Brain microvascular endothelial cell (primary cell): ENCODE data around the gene SIX5.

ENCODE experiments used
- DNase-seq: peaks from one replicate; pipeline ENCODE4 v3.0.0-alpha.2; 2020
- H3K27ac ChIP-seq: fragments of 250-450 bp; sonication (Bioruptor Pico); 2 replicates; pipeline ENCODE4 v1.5.1; 2020; ENCODE audit warnings: mild to moderate bottlenecking, moderate library complexity
- H3K27me3 ChIP-seq: fragments of 250-450 bp; sonication (Bioruptor Pico); replicated peaks from 2 replicates; pipeline ENCODE4 v1.5.1; 2020; ENCODE audit warnings: mild to moderate bottlenecking
- H3K36me3 ChIP-seq: fragments of 250-450 bp; sonication (Bioruptor Pico); replicated peaks from 2 replicates; pipeline ENCODE4 v1.5.1; 2020; ENCODE audit warnings: mild to moderate bottlenecking
- H3K4me3 ChIP-seq: 2 replicates; pipeline ENCODE4 v1.5.1; 2011; ENCODE audit warnings: low read depth, mild to moderate bottlenecking, control low read depth, low read length, moderate library complexity
- in situ Hi-C: cut with HindIII; loops from 2 replicates; pipeline ENCODE4 v1.10.0; 2017; ENCODE audit warnings: low sequenced_read_pairs, low pct_ligation_motif_present
- TF ChIP-seq, protein P1 (sequence below): IDR thresholded peaks from 2 replicates; pipeline ENCODE4 v1.5.1; 2011; ENCODE audit warnings: low read depth, mild to moderate bottlenecking, moderate library complexity, low read length, control low read depth, inconsistent platforms; ENCODE audit errors: missing control alignments

The SIX5 gene

DNA sequence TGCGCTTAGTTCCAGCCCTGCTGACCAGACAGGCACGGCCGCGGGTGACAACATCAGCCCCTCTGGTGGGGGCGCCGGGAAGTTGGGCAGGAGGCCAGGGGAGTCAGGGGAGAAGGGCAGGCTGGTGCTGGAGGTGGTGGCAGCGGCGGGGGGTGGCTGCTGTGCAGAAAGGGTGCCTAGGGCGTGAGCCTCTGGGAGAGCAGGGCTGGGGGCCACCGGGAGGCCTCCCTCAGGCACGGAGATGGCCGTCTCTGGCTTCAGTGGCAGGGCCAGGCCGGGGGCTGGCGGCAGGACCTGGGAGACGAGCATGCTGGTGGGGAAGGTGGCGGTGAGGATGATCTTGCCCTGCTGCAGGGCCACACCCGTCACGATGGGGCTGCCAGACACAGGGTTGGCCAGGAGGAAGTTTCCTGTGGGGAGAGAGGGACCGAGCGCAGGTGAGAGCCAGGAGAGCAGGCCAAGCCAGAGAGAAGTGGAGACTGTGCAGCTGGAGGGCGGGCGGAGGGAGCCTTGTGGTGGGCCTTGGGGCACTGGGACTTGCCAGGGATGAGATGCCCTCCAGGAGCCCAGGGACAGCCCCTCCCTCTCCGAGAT lies 3.3 kb downstream of the SIX5 start:
- H3K4me3 ChIP-seq = no peak overlapping the region
- DNase-seq = no peak
- TF ChIP-seq, protein P1, sequence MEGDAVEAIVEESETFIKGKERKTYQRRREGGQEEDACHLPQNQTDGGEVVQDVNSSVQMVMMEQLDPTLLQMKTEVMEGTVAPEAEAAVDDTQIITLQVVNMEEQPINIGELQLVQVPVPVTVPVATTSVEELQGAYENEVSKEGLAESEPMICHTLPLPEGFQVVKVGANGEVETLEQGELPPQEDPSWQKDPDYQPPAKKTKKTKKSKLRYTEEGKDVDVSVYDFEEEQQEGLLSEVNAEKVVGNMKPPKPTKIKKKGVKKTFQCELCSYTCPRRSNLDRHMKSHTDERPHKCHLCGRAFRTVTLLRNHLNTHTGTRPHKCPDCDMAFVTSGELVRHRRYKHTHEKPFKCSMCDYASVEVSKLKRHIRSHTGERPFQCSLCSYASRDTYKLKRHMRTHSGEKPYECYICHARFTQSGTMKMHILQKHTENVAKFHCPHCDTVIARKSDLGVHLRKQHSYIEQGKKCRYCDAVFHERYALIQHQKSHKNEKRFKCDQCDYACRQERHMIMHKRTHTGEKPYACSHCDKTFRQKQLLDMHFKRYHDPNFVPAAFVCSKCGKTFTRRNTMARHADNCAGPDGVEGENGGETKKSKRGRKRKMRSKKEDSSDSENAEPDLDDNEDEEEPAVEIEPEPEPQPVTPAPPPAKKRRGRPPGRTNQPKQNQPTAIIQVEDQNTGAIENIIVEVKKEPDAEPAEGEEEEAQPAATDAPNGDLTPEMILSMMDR = no peak
- no peaks in the 10 kb centered on the region for H3K36me3 ChIP-seq
- in situ Hi-C loops = no loop called here
- no peaks in the 10 kb centered on the region for H3K27me3 ChIP-seq
- H3K27ac ChIP-seq = no peak overlapping the region

DNA sequence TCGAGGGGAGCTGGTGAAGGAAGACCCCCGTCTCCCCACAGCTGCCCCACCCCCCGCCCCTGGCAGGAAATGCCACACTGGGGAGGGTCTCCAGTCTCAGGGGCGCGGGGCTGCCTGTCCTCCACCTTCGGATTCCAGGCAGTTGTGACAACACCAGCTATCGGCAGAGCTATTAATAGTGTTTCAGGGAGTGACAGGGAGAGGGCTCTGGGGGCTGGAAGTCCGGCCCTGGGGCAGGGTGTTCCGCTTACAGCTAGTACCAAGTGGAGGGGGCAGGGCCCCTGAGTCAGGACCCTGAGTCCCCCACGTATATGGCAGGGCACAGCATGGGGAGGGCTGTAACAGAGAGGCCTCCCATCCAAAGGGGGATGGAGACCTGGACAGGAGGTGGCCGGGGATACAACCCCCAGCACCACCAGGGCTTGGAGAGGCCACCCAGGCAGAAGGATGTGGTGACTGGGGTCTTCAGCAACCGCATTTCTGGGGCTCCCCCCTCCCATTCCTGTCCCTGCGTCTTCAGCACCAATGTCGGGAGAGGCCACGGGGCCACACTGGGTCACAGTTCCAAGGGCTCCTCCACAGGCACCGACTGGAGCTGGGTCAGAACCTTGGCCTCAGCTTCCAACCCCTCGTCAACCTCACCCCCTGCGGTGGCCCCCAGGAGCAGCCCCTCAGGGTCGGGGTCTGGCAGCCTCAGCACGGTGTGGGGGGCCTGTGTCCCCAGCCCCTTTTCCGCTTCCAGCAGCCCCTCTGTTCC lies 3.9 kb downstream of the SIX5 start:
- DNase-seq = no peak
- H3K27ac ChIP-seq = no peak overlapping the region
- TF ChIP-seq, protein P1 = no peak
- H3K4me3 ChIP-seq = no peak overlapping the region
- H3K27me3 ChIP-seq = no peaks in the 10 kb centered on the region
- in situ Hi-C loops = no loop called here
- no peaks in the 10 kb centered on the region for H3K36me3 ChIP-seq

DNA sequence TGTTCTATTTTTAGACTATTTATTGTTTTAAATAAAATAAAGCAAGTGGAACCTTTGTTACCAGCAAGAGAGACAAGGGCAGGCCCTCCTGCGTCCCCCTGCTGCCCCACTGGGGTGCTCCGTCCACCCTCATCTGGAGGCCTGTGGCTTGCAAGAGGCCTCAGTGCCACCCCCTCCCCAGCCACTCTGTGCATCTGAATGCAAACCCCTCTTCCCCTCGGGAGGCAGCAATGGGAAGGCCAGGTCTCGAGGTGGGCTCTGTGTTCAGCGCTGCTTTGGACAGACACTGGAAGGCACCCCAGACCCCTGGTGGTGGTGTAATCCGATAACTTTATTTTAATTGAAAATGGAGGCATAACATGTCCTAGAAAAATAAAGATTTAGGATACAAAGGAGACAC lies 4.6 kb downstream of the SIX5 start:
- in situ Hi-C loops = no loop called here
- Histone ChIP-seq H3K27me3 (no peaks in the 10 kb centered on the region), H3K4me3 (no peak overlapping the region), H3K36me3 (no peaks in the 10 kb centered on the region), H3K27ac (no peak overlapping the region)
- TF ChIP-seq, protein P1 = no peak
- no peak for DNase-seq

DNA sequence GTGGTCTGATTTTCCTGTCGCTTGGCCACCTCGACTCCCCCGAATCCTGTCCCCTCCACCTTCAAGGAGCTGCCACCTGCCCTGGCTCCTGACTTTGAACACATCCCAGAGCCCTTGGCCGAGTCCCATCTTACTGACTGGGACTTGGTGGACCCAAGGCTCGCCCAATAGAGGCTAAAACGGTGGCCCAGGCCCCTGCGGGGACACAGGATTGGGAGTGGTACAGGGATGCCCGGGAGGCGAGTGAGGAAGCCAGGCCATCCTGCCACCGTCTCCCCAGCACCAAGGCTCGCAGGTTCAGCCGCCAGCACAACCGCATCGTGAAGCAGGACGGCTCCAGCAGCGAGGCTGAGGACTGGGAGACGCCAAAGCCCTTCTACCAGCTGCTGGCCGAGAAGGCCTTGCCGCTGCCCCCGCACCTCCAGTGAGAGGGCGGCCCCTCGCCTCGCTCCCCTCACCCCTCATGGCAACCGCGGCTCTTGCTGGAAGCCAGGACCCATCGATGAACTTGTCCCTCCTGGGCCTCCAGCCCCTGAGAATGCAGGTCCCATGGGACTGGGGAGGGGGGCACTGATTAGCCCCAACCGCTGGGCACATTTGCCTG lies 5.3 kb downstream of the SIX5 start:
- in situ Hi-C loops = no loop called here
- Histone ChIP-seq H3K27ac (no peak overlapping the region), H3K27me3 (no peaks in the 10 kb centered on the region)

DNA sequence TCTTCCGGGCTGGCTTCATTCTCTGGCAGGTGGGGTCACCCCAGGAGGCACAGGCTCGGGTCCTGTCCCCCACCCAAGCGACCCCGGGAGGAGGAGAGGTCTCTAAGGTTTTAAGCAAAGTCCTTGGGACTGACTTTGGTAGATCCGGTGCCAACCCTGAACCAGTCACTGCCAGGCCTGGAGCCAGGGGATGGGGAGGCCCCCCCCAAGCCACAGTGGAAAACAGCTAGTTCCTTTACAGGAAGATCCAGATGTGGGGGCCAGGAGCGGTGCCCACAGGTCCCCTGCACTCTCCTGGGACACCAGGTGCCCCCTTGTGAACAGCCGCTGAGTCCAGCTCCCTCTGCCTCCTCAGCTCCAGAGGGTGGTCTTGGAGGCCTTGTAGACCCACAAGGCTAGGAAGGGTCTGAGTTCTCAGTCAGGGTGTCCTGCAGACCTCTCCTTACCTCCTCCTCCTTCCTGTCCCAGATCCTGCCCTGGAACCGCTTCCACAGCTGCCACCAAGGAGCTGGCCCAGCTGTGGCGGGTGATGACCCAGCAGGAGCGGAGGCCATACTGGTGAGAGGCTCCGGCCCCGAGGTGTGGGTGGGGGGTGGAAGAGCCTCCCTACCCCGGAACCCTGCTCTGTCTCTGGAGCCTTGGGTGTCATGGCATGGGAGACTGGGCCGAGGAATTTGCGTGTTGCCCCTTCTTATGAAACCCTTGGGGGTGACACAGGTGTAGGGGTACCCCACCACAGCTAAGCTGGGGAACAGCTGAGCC lies 6.0 kb downstream of the SIX5 start:
- DNase-seq = no peak
- in situ Hi-C loops = no loop called here
- H3K27me3 ChIP-seq = no peaks in the 10 kb centered on the region
- H3K4me3 ChIP-seq = no peak overlapping the region
- TF ChIP-seq, protein P1 = no peak
- H3K36me3 ChIP-seq = no peaks in the 10 kb centered on the region
- H3K27ac ChIP-seq = no peak overlapping the region

More for the DNA sequence above, 5.3 kb downstream of the SIX5 start:
- TF ChIP-seq, protein P1 = no peak
- Histone ChIP-seq H3K4me3 (no peak overlapping the region), H3K36me3 (no peaks in the 10 kb centered on the region)
- DNase-seq = no peak
